Measurements from ENCODE around the gene AEBP2. TPM values are rescaled to one million over a fixed set of nuclear protein-coding genes. Genes with fewer than 3 reads are reported as not detected.
A peak's percentile ranks its signal among the peaks of the same experiment; 100 is the strongest.

Gene AEBP2
- total and polyA plus RNA-seq, 4 donors, result 24.8 to 89.0 (median 49.8) TPM

DNA sequence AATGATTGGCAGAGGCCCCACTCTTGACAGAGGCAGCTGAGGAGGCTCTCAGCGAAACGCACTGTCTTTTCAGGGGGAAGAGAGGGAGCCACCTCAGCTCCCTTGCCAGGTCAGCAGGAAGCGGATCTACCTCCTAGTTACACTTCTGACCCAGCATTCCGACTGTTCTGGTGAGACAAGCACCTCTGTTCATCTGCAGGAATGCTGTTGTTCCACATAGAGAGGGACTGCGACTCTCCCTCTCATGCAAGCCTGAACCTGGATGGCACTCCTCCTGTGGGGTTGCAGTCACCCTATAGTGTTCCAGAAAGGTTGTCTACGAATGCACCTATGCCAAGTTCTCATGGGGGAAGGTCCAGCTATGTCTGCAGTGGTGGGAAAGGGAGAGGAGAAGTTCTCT, 37.1 kb upstream of the AEBP2 start:
- Histone ChIP-seq H3K9me3 (ENCODE audit: control insufficient read depth, low read length) (no peaks in the 10 kb centered on the region), H3K4me1 (ENCODE audit: control insufficient read depth in 1 of 2, insufficient read depth in 2 of 2, low read length in 2 of 2) (no peaks in the 10 kb centered on the region), H3K4me3 (ENCODE audit: low read length in 2 of 2) (no peak overlapping the region), H3K27ac (ENCODE audit: low read depth in 1 of 2, low read length in 2 of 2) (peak overlapping the region in 1 of 2 donors; percentile 59), H3K36me3 (ENCODE audit: control insufficient read depth in 1 of 2, insufficient read depth in 2 of 2, low read length in 1 of 2) (no peaks in the 10 kb centered on the region), H3K27me3 (ENCODE audit: control insufficient read depth in 1 of 2, insufficient read depth in 2 of 2, low read length in 1 of 2) (no peaks in the 10 kb centered on the region)
- intact Hi-C loops (cut with DNase I), result no loop called here
- no peak for ATAC-seq (ENCODE audit: low FRiP score)
- no peak for DNase-seq
- WGBS, 2 donors, result 95 to 96% methylated on average over 6 of the region's 6 CpGs

- DNase-seq, result peak in 1 of 2 donors; percentile 64
- Histone ChIP-seq H3K9me3 (ENCODE audit: control insufficient read depth, low read length) (no peaks in the 10 kb centered on the region), H3K4me3 (ENCODE audit: low read length in 2 of 2) (no peak overlapping the region), H3K27me3 (ENCODE audit: control insufficient read depth in 1 of 2, insufficient read depth in 2 of 2, low read length in 1 of 2) (no peaks in the 10 kb centered on the region), H3K36me3 (ENCODE audit: control insufficient read depth in 1 of 2, insufficient read depth in 2 of 2, low read length in 1 of 2) (no peaks in the 10 kb centered on the region), H3K27ac (ENCODE audit: low read depth in 1 of 2, low read length in 2 of 2) (peak overlapping the region in 1 of 2 donors; percentile 59), H3K4me1 (ENCODE audit: control insufficient read depth in 1 of 2, insufficient read depth in 2 of 2, low read length in 2 of 2) (no peaks in the 10 kb centered on the region)
- ATAC-seq (ENCODE audit: low FRiP score), result peak; percentile 53
- intact Hi-C loops (cut with DNase I), result no loop called here
- 23 to 25% methylated on average over 4 of the region's 4 CpGs for WGBS, 2 donors
Observed at GRCh38 chr12:19402743-19403431, 36.4 kb upstream of the AEBP2 start.

GRCh38 chr12:19404242-19404880, 34.9 kb upstream of the AEBP2 start:
- no peak for DNase-seq
- WGBS, 2 donors, result 94% methylated on average over 16 of the region's 16 CpGs
- Histone ChIP-seq H3K27ac (ENCODE audit: low read depth in 1 of 2, low read length in 2 of 2) (no peak overlapping the region), H3K36me3 (ENCODE audit: control insufficient read depth in 1 of 2, insufficient read depth in 2 of 2, low read length in 1 of 2) (no peaks in the 10 kb centered on the region), H3K9me3 (ENCODE audit: control insufficient read depth, low read length) (no peaks in the 10 kb centered on the region), H3K27me3 (ENCODE audit: control insufficient read depth in 1 of 2, insufficient read depth in 2 of 2, low read length in 1 of 2) (no peaks in the 10 kb centered on the region), H3K4me1 (ENCODE audit: control insufficient read depth in 1 of 2, insufficient read depth in 2 of 2, low read length in 2 of 2) (no peaks in the 10 kb centered on the region), H3K4me3 (ENCODE audit: low read length in 2 of 2) (no peak overlapping the region)
- no peak for ATAC-seq (ENCODE audit: low FRiP score)
- intact Hi-C loops (cut with DNase I), result no loop called here

GRCh38 chr12:19409376-19409775, 29.9 kb upstream of the AEBP2 start:
- intact Hi-C loops (cut with DNase I), result no loop called here
- DNase-seq (no peak), ATAC-seq (ENCODE audit: low FRiP score) (no peak)
- Histone ChIP-seq H3K4me1 (ENCODE audit: control insufficient read depth in 1 of 2, insufficient read depth in 2 of 2, low read length in 2 of 2) (peaks cover 2 to 12% of the 10 kb centered on the region in 2 donors), H3K9me3 (ENCODE audit: control insufficient read depth, low read length) (no peaks in the 10 kb centered on the region), H3K36me3 (ENCODE audit: control insufficient read depth in 1 of 2, insufficient read depth in 2 of 2, low read length in 1 of 2) (no peaks in the 10 kb centered on the region), H3K4me3 (ENCODE audit: low read length in 2 of 2) (no peak overlapping the region), H3K27me3 (ENCODE audit: control insufficient read depth in 1 of 2, insufficient read depth in 2 of 2, low read length in 1 of 2) (no peaks in the 10 kb centered on the region), H3K27ac (ENCODE audit: low read depth in 1 of 2, low read length in 2 of 2) (peak overlapping the region in 1 of 2 donors; percentile 59)
- 1 to 3% methylated on average over 3 of the region's 3 CpGs for WGBS, 2 donors

- H3K36me3 ChIP-seq (ENCODE audit: control insufficient read depth in 1 of 2, insufficient read depth in 2 of 2, low read length in 1 of 2), result no peaks in the 10 kb centered on the region
- no peaks in the 10 kb centered on the region for H3K9me3 ChIP-seq (ENCODE audit: control insufficient read depth, low read length)
- peaks cover 2 to 12% of the 10 kb centered on the region in 2 donors for H3K4me1 ChIP-seq (ENCODE audit: control insufficient read depth in 1 of 2, insufficient read depth in 2 of 2, low read length in 2 of 2)
- peak overlapping the region; percentile 72 to 95 for H3K27ac ChIP-seq (ENCODE audit: low read depth in 1 of 2, low read length in 2 of 2)
- 3 to 14% methylated on average over 6 of the region's 6 CpGs for WGBS, 2 donors
- DNase-seq, result no peak
- intact Hi-C loops (cut with DNase I), result loop anchor here in 1 of 2 donors (5.0 kb wide), 1 partner anchor 38 kb away; no protein-coding TSS in a partner anchor
- H3K4me3 ChIP-seq (ENCODE audit: low read length in 2 of 2), result no peak overlapping the region
- no peaks in the 10 kb centered on the region for H3K27me3 ChIP-seq (ENCODE audit: control insufficient read depth in 1 of 2, insufficient read depth in 2 of 2, low read length in 1 of 2)
- no peak for ATAC-seq (ENCODE audit: low FRiP score)
Observed at GRCh38 chr12:19410211-19410610, 29.1 kb upstream of the AEBP2 start.

GRCh38 chr12:19410629-19411185, 28.6 kb upstream of the AEBP2 start:
- intact Hi-C loops (cut with DNase I), result loop anchor here in 1 of 2 donors (5.0 kb wide), 1 partner anchor 38 kb away; no protein-coding TSS in a partner anchor
- H3K4me1 ChIP-seq (ENCODE audit: control insufficient read depth in 1 of 2, insufficient read depth in 2 of 2, low read length in 2 of 2), result peaks cover 2 to 12% of the 10 kb centered on the region in 2 donors
- ATAC-seq (ENCODE audit: low FRiP score) (no peak), DNase-seq (no peak)
- H3K9me3 ChIP-seq (ENCODE audit: control insufficient read depth, low read length), result no peaks in the 10 kb centered on the region
- no peaks in the 10 kb centered on the region for H3K27me3 ChIP-seq (ENCODE audit: control insufficient read depth in 1 of 2, insufficient read depth in 2 of 2, low read length in 1 of 2)
- H3K4me3 ChIP-seq (ENCODE audit: low read length in 2 of 2), result no peak overlapping the region
- no peaks in the 10 kb centered on the region for H3K36me3 ChIP-seq (ENCODE audit: control insufficient read depth in 1 of 2, insufficient read depth in 2 of 2, low read length in 1 of 2)
- 45 to 47% methylated on average over 7 of the region's 7 CpGs for WGBS, 2 donors
- H3K27ac ChIP-seq (ENCODE audit: low read depth in 1 of 2, low read length in 2 of 2), result peak overlapping the region; percentile 72 to 95

GRCh38 chr12:19411234-19412204, 27.8 kb upstream of the AEBP2 start:
- H3K4me3 ChIP-seq (ENCODE audit: low read length in 2 of 2), result no peak overlapping the region

GRCh38 chr12:19412844-19413243, 26.4 kb upstream of the AEBP2 start:
- H3K4me3 ChIP-seq (ENCODE audit: low read length in 2 of 2), result no peak overlapping the region
- H3K9me3 ChIP-seq (ENCODE audit: control insufficient read depth, low read length), result no peaks in the 10 kb centered on the region
- peak in 1 of 2 donors; percentile 69 for DNase-seq
- peak overlapping the region; percentile 23 to 97 for H3K27ac ChIP-seq (ENCODE audit: low read depth in 1 of 2, low read length in 2 of 2)
- no peaks in the 10 kb centered on the region for H3K36me3 ChIP-seq (ENCODE audit: control insufficient read depth in 1 of 2, insufficient read depth in 2 of 2, low read length in 1 of 2)
- 6 to 11% methylated on average over 23 of the region's 23 CpGs for WGBS, 2 donors
- peaks cover 2 to 12% of the 10 kb centered on the region in 2 donors for H3K4me1 ChIP-seq (ENCODE audit: control insufficient read depth in 1 of 2, insufficient read depth in 2 of 2, low read length in 2 of 2)
- intact Hi-C loops (cut with DNase I), result loop anchor here in 1 of 2 donors (5.0 kb wide), 1 partner anchor 41 kb away; no protein-coding TSS in a partner anchor
- ATAC-seq (ENCODE audit: low FRiP score), result peak; percentile 36
- no peaks in the 10 kb centered on the region for H3K27me3 ChIP-seq (ENCODE audit: control insufficient read depth in 1 of 2, insufficient read depth in 2 of 2, low read length in 1 of 2)

More at GRCh38 chr12:19411234-19412204, 27.8 kb upstream of the AEBP2 start:
- peak overlapping the region; percentile 95 to 98 for H3K27ac ChIP-seq (ENCODE audit: low read depth in 1 of 2, low read length in 2 of 2)
- H3K4me1 ChIP-seq (ENCODE audit: control insufficient read depth in 1 of 2, insufficient read depth in 2 of 2, low read length in 2 of 2), result peaks cover 2 to 12% of the 10 kb centered on the region in 2 donors
- DNase-seq, result no peak
- H3K9me3 ChIP-seq (ENCODE audit: control insufficient read depth, low read length), result no peaks in the 10 kb centered on the region
- 15 to 20% methylated on average over 10 of the region's 10 CpGs for WGBS, 2 donors
- H3K27me3 ChIP-seq (ENCODE audit: control insufficient read depth in 1 of 2, insufficient read depth in 2 of 2, low read length in 1 of 2), result no peaks in the 10 kb centered on the region
- ATAC-seq (ENCODE audit: low FRiP score), result no peak
- intact Hi-C loops (cut with DNase I), result loop anchor here in 1 of 2 donors (5.0 kb wide), 1 partner anchor 39 kb away; no protein-coding TSS in a partner anchor
- H3K36me3 ChIP-seq (ENCODE audit: control insufficient read depth in 1 of 2, insufficient read depth in 2 of 2, low read length in 1 of 2), result no peaks in the 10 kb centered on the region
